NCI-H510A (cell line): ENCODE results near the gene METTL9.
A peak's percentile ranks its signal among the peaks of the same experiment; 100 is the strongest.
"Not testable (repeated sequence)": the region's sequence is repeated elsewhere in the genome, so short reads cannot be mapped to it uniquely, and the experiment has no call there.

Experiments used
- DNase-seq: peaks from one replicate; lab custom pipeline; 2025; lab: John Stamatoyannopoulos, UW

The METTL9 gene

GRCh38 chr16:21599122-21600030, at the start of gene METTL9:
Gene METTL9 (plus strand): TSS chr16:21599577. CDS start chr16:21599734, 157 bp downstream.
- DNase-seq: peak; percentile 95

GRCh38 chr16:21549975-21550374, 49.4 kb upstream of the METTL9 start:
- DNase-seq: not testable (repeated sequence)

GRCh38 chr16:21550435-21550834, 48.9 kb upstream of the METTL9 start:
- not testable (repeated sequence) for DNase-seq

- DNase-seq: not testable (repeated sequence)
These were observed 48.3 kb upstream of the METTL9 start for GRCh38 chr16:21551076-21551475.

- DNase-seq: not testable (repeated sequence)
These were observed 47.8 kb upstream of the METTL9 start for GRCh38 chr16:21551600-21551999.

GRCh38 chr16:21553481-21554296, 45.7 kb upstream of the METTL9 start:
- DNase-seq: not testable (repeated sequence)

GRCh38 chr16:21554795-21555585, 44.4 kb upstream of the METTL9 start:
- peak; percentile 87 for DNase-seq

- DNase-seq: not testable (repeated sequence)
These were observed 43.8 kb upstream of the METTL9 start for GRCh38 chr16:21555621-21556020.

- not testable (repeated sequence) for DNase-seq
These were observed 43.3 kb upstream of the METTL9 start for GRCh38 chr16:21556026-21556595.

GRCh38 chr16:21556651-21557241, 42.6 kb upstream of the METTL9 start:
- DNase-seq: peak; percentile 52

GRCh38 chr16:21560462-21560861, 38.9 kb upstream of the METTL9 start:
- DNase-seq: no peak

- DNase-seq: no peak
These were observed 35.7 kb upstream of the METTL9 start for GRCh38 chr16:21563676-21564075.

GRCh38 chr16:21564367-21564766, 35.0 kb upstream of the METTL9 start:
- not testable (repeated sequence) for DNase-seq

GRCh38 chr16:21565507-21565860, 33.9 kb upstream of the METTL9 start:
- no peak for DNase-seq

- no peak for DNase-seq
These were observed 33.3 kb upstream of the METTL9 start for GRCh38 chr16:21565861-21566669.

- no peak for DNase-seq
These were observed 32.4 kb upstream of the METTL9 start for GRCh38 chr16:21566891-21567414.

- not testable (repeated sequence) for DNase-seq
These were observed 31.9 kb upstream of the METTL9 start for GRCh38 chr16:21567496-21567895.

GRCh38 chr16:21568502-21569189, 30.7 kb upstream of the METTL9 start:
- DNase-seq: no peak

GRCh38 chr16:21570676-21571017, 28.7 kb upstream of the METTL9 start:
- DNase-seq: no peak

- not testable (repeated sequence) for DNase-seq
These were observed 25.9 kb upstream of the METTL9 start for GRCh38 chr16:21573506-21573905.
